Breast epithelium (tissue), 4 donors: Measurements from ENCODE around the gene EIF2B4. TPM values are rescaled to one million over a fixed set of nuclear protein-coding genes. Genes with fewer than 3 reads are reported as not detected.
A peak's percentile ranks its signal among the peaks of the same experiment; 100 is the strongest.
"Not testable (repeated sequence)": the region's sequence is repeated elsewhere in the genome, so short reads cannot be mapped to it uniquely, and the experiment has no call there.

Source experiments
- DNase-seq, 2 donors: peaks; one replicate each; pipeline ENCODE4 v3.0.0-alpha.2; 2019; ENCODE audit warnings: low spot score in 2 of 2
- H3K27ac ChIP-seq, 2 donors: fragments of 200-600 bp; sonication (generic) in 1 of 2; one replicate each; pipeline ENCODE4 v1.5.1; 2016 to 2019; ENCODE audit warnings: mild to moderate bottlenecking in 1 of 2
- H3K27me3 ChIP-seq, 2 donors: fragments of 200-600 bp; sonication (generic) in 1 of 2; one replicate each; pipeline versions ENCODE4 v1.5.1 to v1.6.0; 2017 to 2019; ENCODE audit warnings: control low read depth in 1 of 2, mild to moderate bottlenecking in 1 of 2
- H3K36me3 ChIP-seq: fragments of 200-600 bp; one replicate; pipeline ENCODE4 v1.5.1; 2019
- H3K4me1 ChIP-seq, 2 donors: fragments of 200-600 bp; sonication (generic); one replicate each; pipeline ENCODE4 v1.5.1; 2016 to 2019; ENCODE audit warnings: control low read depth in 1 of 2
- H3K4me3 ChIP-seq, 3 donors: fragments of 200-600 bp; sonication (generic); 1 replicate in 2 of 3; 2 replicates in 1 of 3; pipeline ENCODE4 v1.5.1; 2016 to 2019; ENCODE audit warnings: mild to moderate bottlenecking in 3 of 3, moderate library complexity in 2 of 3
- H3K9me3 ChIP-seq, 2 donors: fragments of 200-600 bp; sonication (generic) in 1 of 2; one replicate each; pipeline ENCODE4 v1.5.1; 2016 to 2019; ENCODE audit warnings: control low read depth in 1 of 2
- CTCF ChIP-seq, 3 donors: fragments of 450-650 bp; IDR thresholded peaks; one replicate each; pipeline ENCODE4 v1.5.1; 2016 to 2017; ENCODE audit warnings: antibody characterized with exemption in 3 of 3, mild to moderate bottlenecking in 3 of 3, moderate library complexity in 3 of 3
- POLR2A ChIP-seq: fragments of 450-650 bp; IDR thresholded peaks from one replicate; pipeline ENCODE4 v1.6.1; 2016; ENCODE audit warnings: antibody characterized with exemption, mild to moderate bottlenecking, moderate library complexity
- POLR2AphosphoS5 ChIP-seq, 3 donors: sonication (generic); formaldehyde crosslinking; IDR thresholded peaks; one replicate each; pipeline ENCODE4 v1.6.1; 2017; ENCODE audit warnings: antibody characterized with exemption in 3 of 3
- intact Hi-C: fragments of 100-400 bp; cut with DNase I; formaldehyde crosslinking; loops from one replicate; pipeline ENCODE4 v1.15.1; 2023; ENCODE audit warnings: low total_unique reads
- total RNA-seq, 3 donors: library from RNA; depleted of rRNA; stranded (reverse); fragments of >200 nt; gene quantifications; one replicate each; pipeline ENCODE4 v1.1.0, GENCODE V29; 2016

Gene EIF2B4
- total RNA-seq, 3 donors from 2014 or later: 38.1 to 48.9 (median 47.9) TPM

GRCh38 chr2:27356382-27357181 lies 13.6 kb downstream of the EIF2B4 start, which contains the start of gene GTF3C2:
TSS of gene GTF3C2 (minus strand) at chr2:27356764. CDS start at chr2:27343554, 13,210 bp downstream.
- intact Hi-C loops: no loop called here
- no peaks in the 10 kb centered on the region for H3K27me3 ChIP-seq
- peak; percentile 94 to 95 for DNase-seq
- peaks cover 2 to 9% of the 10 kb centered on the region in 2 donors for H3K4me1 ChIP-seq
- peak within 1 kb of the TSS; percentile 86 to 94 for H3K27ac ChIP-seq
- TF ChIP-seq CTCF (IDR thresholded peaks at IDR 0.05) (no peak), POLR2A (peak; percentile 40), POLR2AphosphoS5 (IDR thresholded peaks at IDR 0.05) (peak; percentile 65 to 87 (median 80))
- peak within 1 kb of the TSS; percentile 74 to 81 (median 75) for H3K4me3 ChIP-seq
- no peaks in the 10 kb centered on the region for H3K36me3 ChIP-seq
- no peaks in the 10 kb centered on the region for H3K9me3 ChIP-seq

- TF ChIP-seq POLR2A (no peak), POLR2AphosphoS5 (IDR thresholded peaks at IDR 0.05) (no peak), CTCF (IDR thresholded peaks at IDR 0.05) (no peak)
- intact Hi-C loops: no loop called here
Observed at GRCh38 chr2:27356056-27356381, 14.1 kb downstream of the EIF2B4 start.

GRCh38 chr2:27354597-27354927 lies 15.6 kb downstream of the EIF2B4 start:
- TF ChIP-seq CTCF (IDR thresholded peaks at IDR 0.05) (no peak), POLR2A (no peak), POLR2AphosphoS5 (IDR thresholded peaks at IDR 0.05) (no peak)
- Histone ChIP-seq H3K4me1 (peaks cover 2 to 9% of the 10 kb centered on the region in 2 donors), H3K27me3 (no peaks in the 10 kb centered on the region), H3K36me3 (no peaks in the 10 kb centered on the region), H3K9me3 (no peaks in the 10 kb centered on the region), H3K4me3 (no peak overlapping the region), H3K27ac (no peak overlapping the region)
- DNase-seq: no peak
- intact Hi-C loops: no loop called here

More at GRCh38 chr2:27356056-27356381, 14.1 kb downstream of the EIF2B4 start:
- peaks cover 2 to 9% of the 10 kb centered on the region in 2 donors for H3K4me1 ChIP-seq
- DNase-seq: peak in 1 of 2 donors; percentile 44
- no peaks in the 10 kb centered on the region for H3K36me3 ChIP-seq
- H3K27ac ChIP-seq: peak overlapping the region; percentile 86 to 94
- H3K27me3 ChIP-seq: no peaks in the 10 kb centered on the region
- no peaks in the 10 kb centered on the region for H3K9me3 ChIP-seq
- H3K4me3 ChIP-seq: peak overlapping the region; percentile 74 to 81 (median 75)

- Histone ChIP-seq H3K4me1 (peaks cover 2 to 9% of the 10 kb centered on the region in 2 donors), H3K4me3 (no peak overlapping the region), H3K27me3 (no peaks in the 10 kb centered on the region), H3K9me3 (no peaks in the 10 kb centered on the region), H3K36me3 (no peaks in the 10 kb centered on the region), H3K27ac (no peak overlapping the region)
- TF ChIP-seq CTCF (IDR thresholded peaks at IDR 0.05): no peak
- no peak for TF ChIP-seq POLR2AphosphoS5 (IDR thresholded peaks at IDR 0.05)
- no peak for TF ChIP-seq POLR2A
- no peak for DNase-seq
- intact Hi-C loops: no loop called here
Observed at GRCh38 chr2:27353762-27354596, 16.2 kb downstream of the EIF2B4 start.

- H3K27ac ChIP-seq, H3K36me3 ChIP-seq, intact Hi-C loops, H3K4me3 ChIP-seq, H3K9me3 ChIP-seq, DNase-seq, H3K4me1 ChIP-seq, H3K27me3 ChIP-seq: not testable (repeated sequence)
Observed at GRCh38 chr2:27353386-27353761, 16.8 kb downstream of the EIF2B4 start.
